Frontal cortex (tissue), 4 donors: Measurements from ENCODE around the gene GRHPR. TPM values are rescaled to one million over a fixed set of nuclear protein-coding genes. Genes with fewer than 3 reads are reported as not detected.

Source experiments
- DNase-seq, 2 donors: peaks; one replicate each; pipeline ENCODE4 v3.0.0; 2012; ENCODE audit warnings: low spot score in 2 of 2
- FAIRE-seq: peaks from 2 replicates; lab custom pipeline; 2012; peaks lifted over from hg19 to GRCh38; lab: Jason Lieb, UNC
- total RNA-seq: library from RNA; depleted of rRNA; stranded (reverse); fragments of >200 nt; gene quantifications from one replicate; pipeline ENCODE4 v1.2.3, GENCODE V29; 2014
- donor health status: control.
- donor health status: control.
- donor health status: control.

GRHPR gene
- total RNA-seq = 48.1 TPM

- DNase-seq = peak; percentile 84 to 95
- no peak for FAIRE-seq
Observed at GRCh38 chr9:37422289-37423104, at the start of gene GRHPR. TSS of gene GRHPR (plus strand) at chr9:37422696. CDS start at chr9:37422751, 55 bp downstream.

DNA sequence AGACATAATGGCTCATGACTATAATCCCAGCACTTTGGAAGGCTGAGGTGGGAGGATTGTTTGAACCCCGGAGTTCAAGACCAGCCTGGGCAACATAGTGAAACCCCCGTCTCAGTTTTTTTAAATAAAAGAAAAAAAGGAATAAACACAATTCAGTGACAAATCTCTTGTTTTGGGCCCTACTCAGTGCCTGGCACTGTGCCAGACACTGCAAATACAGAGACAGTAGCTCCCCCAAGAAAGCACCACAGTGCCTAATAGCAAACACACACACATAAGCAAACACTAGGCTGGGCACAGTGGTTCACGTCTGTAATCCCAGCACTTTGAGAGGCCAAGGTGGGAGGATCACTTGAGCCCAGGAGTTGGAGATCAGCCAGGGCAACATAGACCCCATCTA, 49.7 kb upstream of the GRHPR start:
- DNase-seq (no peak), FAIRE-seq (no peak)

- DNase-seq = no peak
- no peak for FAIRE-seq
Observed at GRCh38 chr9:37373621-37374020, 48.9 kb upstream of the GRHPR start.

DNA sequence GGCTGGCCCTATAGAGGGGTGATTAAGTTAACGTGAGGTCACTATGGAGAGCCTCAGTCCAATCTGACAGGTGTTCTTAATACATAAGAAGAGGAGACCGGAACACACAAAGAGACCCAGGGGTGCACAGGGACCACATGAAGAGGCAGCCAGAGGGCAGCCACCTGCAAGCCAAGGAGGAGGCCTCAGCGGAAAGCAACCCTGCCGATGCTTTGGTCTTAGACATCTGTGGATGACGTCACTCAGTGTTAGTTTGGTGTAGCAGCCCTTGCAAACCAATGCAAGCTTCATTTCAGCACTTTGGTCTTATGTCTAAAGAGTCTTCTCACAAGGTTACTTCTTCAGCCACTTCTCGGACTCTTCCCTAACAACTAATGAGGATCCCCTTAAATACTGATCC, 47.6 kb upstream of the GRHPR start:
- no peak for DNase-seq
- FAIRE-seq = no peak

- DNase-seq (no peak), FAIRE-seq (no peak)
Observed at GRCh38 chr9:37377688-37378612, 44.5 kb upstream of the GRHPR start.

GRCh38 chr9:37378613-37379004, 43.9 kb upstream of the GRHPR start:
- FAIRE-seq (no peak), DNase-seq (no peak)

GRCh38 chr9:37379835-37380234, 42.7 kb upstream of the GRHPR start:
- DNase-seq (no peak), FAIRE-seq (no peak)

- FAIRE-seq = no peak
- no peak for DNase-seq
Observed at GRCh38 chr9:37380570-37380969, 41.9 kb upstream of the GRHPR start.

GRCh38 chr9:37381094-37381741, 41.3 kb upstream of the GRHPR start:
- no peak for DNase-seq
- no peak for FAIRE-seq

- DNase-seq (no peak), FAIRE-seq (no peak)
Observed at GRCh38 chr9:37382161-37382981, 40.1 kb upstream of the GRHPR start.

DNA sequence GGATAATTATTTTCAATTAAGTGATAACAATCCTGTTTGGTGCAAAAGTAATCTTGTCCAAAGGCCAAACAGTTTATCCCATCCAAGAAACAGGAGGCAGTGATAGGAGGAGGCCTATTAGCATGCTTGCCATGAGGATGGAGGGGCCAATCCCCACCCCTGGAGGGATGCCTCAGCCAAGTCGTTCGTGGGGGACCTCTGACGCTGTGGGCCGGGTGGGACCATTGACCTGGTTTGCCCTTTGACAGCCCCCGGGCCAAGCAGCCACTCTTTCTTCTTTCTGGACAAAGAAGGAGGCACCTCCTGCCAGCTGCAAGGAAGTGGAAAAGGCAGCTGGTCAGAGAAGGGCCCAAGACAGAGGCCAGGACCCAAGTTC, 39.5 kb upstream of the GRHPR start:
- no peak for FAIRE-seq
- DNase-seq = no peak

DNA sequence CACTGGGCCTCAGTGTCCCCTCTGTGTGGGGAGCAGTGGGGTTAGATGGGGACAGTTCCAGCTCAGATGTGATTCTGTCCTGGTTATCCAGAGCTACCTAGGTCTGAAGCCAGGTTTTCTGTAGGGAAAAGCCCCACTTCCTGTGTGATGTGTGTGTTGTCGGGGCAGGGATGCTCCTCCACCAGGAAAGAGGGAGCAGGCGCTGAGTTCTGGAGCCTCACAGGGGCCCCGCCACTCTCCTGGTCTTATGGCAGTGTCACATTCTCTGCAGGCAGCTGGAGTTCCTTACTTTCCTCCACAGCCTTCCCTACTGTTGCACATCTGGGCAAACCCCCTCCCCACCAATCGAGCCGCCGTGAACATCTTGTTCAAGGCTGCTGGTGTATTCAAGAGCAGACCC, 39.1 kb upstream of the GRHPR start:
- no peak for DNase-seq
- FAIRE-seq = no peak

GRCh38 chr9:37383876-37384746, 38.4 kb upstream of the GRHPR start:
- no peak for FAIRE-seq
- DNase-seq = no peak

- no peak for FAIRE-seq
Observed at GRCh38 chr9:37385286-37385685, 37.2 kb upstream of the GRHPR start.

GRCh38 chr9:37386988-37387387, 35.5 kb upstream of the GRHPR start:
- FAIRE-seq (no peak), DNase-seq (no peak)

More at GRCh38 chr9:37385286-37385685, 37.2 kb upstream of the GRHPR start:
- DNase-seq = no peak

- FAIRE-seq (no peak), DNase-seq (no peak)
Observed at GRCh38 chr9:37390759-37391158, 31.7 kb upstream of the GRHPR start.

DNA sequence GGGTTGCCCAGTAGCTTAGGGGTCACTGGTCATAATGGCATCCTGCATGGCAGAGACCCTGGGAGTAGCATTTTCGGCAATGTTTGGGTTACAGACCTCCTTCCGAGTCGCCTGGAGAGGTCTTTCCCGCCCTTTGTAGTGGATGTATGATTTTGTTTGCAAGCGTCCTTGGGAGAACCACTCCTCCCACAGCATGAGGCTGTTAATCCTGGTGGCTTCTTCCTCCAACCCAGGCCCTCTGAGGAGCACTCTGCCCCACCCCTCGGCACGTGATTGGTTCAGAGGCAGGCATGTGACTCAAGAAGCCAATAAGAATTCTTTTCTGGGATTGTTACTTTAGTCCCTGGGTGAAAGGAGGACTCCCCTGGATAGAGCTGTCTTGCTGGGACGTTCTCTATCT, 30.2 kb upstream of the GRHPR start:
- DNase-seq = no peak
- FAIRE-seq = no peak

DNA sequence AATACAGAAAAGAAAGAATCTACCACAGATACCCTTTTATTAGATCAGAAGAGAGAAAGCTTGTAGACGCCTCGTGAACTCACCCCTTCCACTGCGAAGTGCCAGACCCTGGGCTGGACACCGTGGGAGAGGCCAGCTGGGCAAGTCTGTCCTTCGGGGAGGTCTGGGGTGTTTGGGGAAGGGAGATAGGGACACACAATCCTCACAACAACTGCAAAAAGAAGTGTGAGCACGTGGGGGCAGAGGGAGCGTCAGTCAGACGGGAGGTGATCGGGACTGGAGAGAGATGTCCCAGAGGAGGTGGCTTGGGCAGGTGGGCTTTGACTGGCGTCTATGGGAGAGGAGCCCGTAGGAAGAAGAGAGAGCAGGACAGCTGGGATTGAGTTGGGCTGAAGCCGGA, 27.3 kb upstream of the GRHPR start:
- no peak for DNase-seq
- no peak for FAIRE-seq

DNA sequence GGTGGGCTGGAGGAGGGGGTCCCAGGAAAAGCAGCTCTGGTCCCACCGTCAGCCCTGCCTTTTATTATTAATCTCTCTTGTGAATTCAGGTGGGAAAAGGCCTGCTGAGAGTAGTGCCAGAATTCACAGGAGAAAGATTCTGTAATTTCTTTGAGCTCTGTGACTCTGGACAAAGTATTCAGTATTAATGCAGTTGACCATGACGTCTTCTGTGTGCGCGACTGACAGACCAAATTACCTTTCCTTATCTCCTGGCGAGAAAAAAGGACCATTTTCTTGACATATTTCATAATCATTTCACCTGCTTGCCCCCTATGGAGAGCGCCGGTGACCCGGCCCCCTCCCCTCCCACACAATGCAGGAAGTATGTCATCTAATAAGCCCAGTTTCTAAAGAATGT, 26.8 kb upstream of the GRHPR start:
- FAIRE-seq = no peak
- DNase-seq = no peak
